Omental fat pad (tissue), 4 donors: ENCODE results near the gene SH2D6. TPM values are rescaled to one million over a fixed set of nuclear protein-coding genes. Genes with fewer than 3 reads are reported as not detected.

Source experiments
- ATAC-seq: fragments of 150-250 bp; one replicate; pipeline ENCODE4 v1.9.1; 2016; ENCODE audit warnings: mild to moderate bottlenecking, moderate library complexity; ENCODE audit not compliant: low FRiP score
- DNase-seq: peaks from one replicate; pipeline ENCODE4 v3.0.0-alpha.2; 2019; ENCODE audit warnings: low spot score
- CTCF ChIP-seq, 3 donors: fragments of 450-650 bp; IDR thresholded peaks; one replicate each; pipeline ENCODE4 v1.5.1; 2016 to 2017; ENCODE audit warnings: antibody characterized with exemption in 3 of 3, mild to moderate bottlenecking in 3 of 3, moderate library complexity in 2 of 3
- total RNA-seq, 4 donors: library from RNA; depleted of rRNA; stranded (reverse); fragments of >200 nt; gene quantifications; one replicate each; pipeline ENCODE4 v1.1.0, GENCODE V29; 2016

Gene SH2D6
- total RNA-seq, 4 donors from 2014 or later: not detected

GRCh38 chr2:85448461-85449213 is 30.1 kb downstream of the SH2D6 start:
- TF ChIP-seq CTCF (IDR thresholded peaks at IDR 0.05): no peak
- ATAC-seq (no peak), DNase-seq (no peak)

GRCh38 chr2:85449214-85449588 is 30.7 kb downstream of the SH2D6 start:
- TF ChIP-seq CTCF (IDR thresholded peaks at IDR 0.05): no peak
- ATAC-seq (no peak), DNase-seq (no peak)

- ATAC-seq: no peak
- no peak for DNase-seq
- no peak for TF ChIP-seq CTCF (IDR thresholded peaks at IDR 0.05)
Observed at GRCh38 chr2:85452237-85452636, 33.7 kb downstream of the SH2D6 start.

- DNase-seq (no peak), ATAC-seq (no peak)
- TF ChIP-seq CTCF (IDR thresholded peaks at IDR 0.05): no peak
Observed at GRCh38 chr2:85453571-85453970, 35.1 kb downstream of the SH2D6 start.

- DNase-seq (no peak), ATAC-seq (no peak)
- TF ChIP-seq CTCF (IDR thresholded peaks at IDR 0.05): no peak
Observed at GRCh38 chr2:85455552-85456090, 37.1 kb downstream of the SH2D6 start.

- DNase-seq (no peak), ATAC-seq (peak; percentile 60)
- no peak for TF ChIP-seq CTCF (IDR thresholded peaks at IDR 0.05)
Observed at GRCh38 chr2:85457043-85457442, 38.5 kb downstream of the SH2D6 start.

- DNase-seq (no peak), ATAC-seq (peak; percentile 88)
- no peak for TF ChIP-seq CTCF (IDR thresholded peaks at IDR 0.05)
Observed at GRCh38 chr2:85457877-85458316, 39.4 kb downstream of the SH2D6 start.
